Thoracic aorta (tissue), 2 donors: ENCODE results near the gene SLC35F6. TPM values are rescaled to one million over a fixed set of nuclear protein-coding genes. Genes with fewer than 3 reads are reported as not detected.
"Not testable (repeated sequence)": the region's sequence is repeated elsewhere in the genome, so short reads cannot be mapped to it uniquely, and the experiment has no call there.

Experiments used
- ATAC-seq: fragments of 150-250 bp; one replicate; pipeline ENCODE4 v1.8.0; 2017; ENCODE audit warnings: low read depth; ENCODE audit not compliant: insufficient number of reproducible peaks, low FRiP score
- DNase-seq: peaks from one replicate; pipeline ENCODE4 v3.0.0-alpha.2; 2020; ENCODE audit warnings: low spot score
- H3K27ac ChIP-seq, 2 donors: fragments of 200-600 bp; sonication (generic); 1 replicate in 1 of 2; 2 replicates in 1 of 2; pipeline ENCODE4 v1.5.1; 2016; ENCODE audit warnings: mild to moderate bottlenecking in 2 of 2, moderate library complexity in 2 of 2
- H3K27me3 ChIP-seq: fragments of 200-600 bp; sonication (generic); replicated peaks from 2 replicates; pipeline ENCODE4 v1.6.0; 2016; ENCODE audit warnings: mild to moderate bottlenecking; ENCODE audit not compliant: insufficient read depth
- H3K36me3 ChIP-seq: fragments of 200-600 bp; sonication (generic); one replicate; pipeline ENCODE4 v1.5.1; 2016
- H3K4me1 ChIP-seq, 2 donors: fragments of 200-600 bp; sonication (generic); 1 replicate in 1 of 2; 2 replicates in 1 of 2; pipeline versions ENCODE4 v1.5.1 to v1.6.0; 2016; ENCODE audit warnings: low read depth in 2 of 2, mild to moderate bottlenecking in 1 of 2; ENCODE audit not compliant: control insufficient read depth in 1 of 2
- H3K4me3 ChIP-seq: fragments of 200-600 bp; sonication (generic); 2 replicates; pipeline ENCODE4 v1.5.1; 2016; ENCODE audit warnings: mild to moderate bottlenecking
- H3K9me3 ChIP-seq: fragments of 200-600 bp; sonication (generic); 2 replicates; pipeline ENCODE4 v1.5.1; 2016
- CTCF ChIP-seq: fragments of 200-600 bp; sonication (generic); IDR thresholded peaks from one replicate; pipeline ENCODE4 v1.5.1; 2019; ENCODE audit warnings: antibody characterized with exemption
- total RNA-seq, 2 donors: library from RNA; depleted of rRNA; stranded (reverse); fragments of >200 nt; gene quantifications; one replicate each; pipeline versions ENCODE4 v1.1.0 to v1.2.3, GENCODE V29; 2016

SLC35F6 gene
- total RNA-seq, 2 donors from 2014 or later: 43.7 to 44.5 TPM

GRCh38 chr2:26758790-26759321, 5.2 kb upstream of the SLC35F6 start:
- ATAC-seq: no peak
- Histone ChIP-seq H3K36me3 (no peaks in the 10 kb centered on the region), H3K27ac (peak overlapping the region in 1 of 2 donors; percentile 67)

DNA sequence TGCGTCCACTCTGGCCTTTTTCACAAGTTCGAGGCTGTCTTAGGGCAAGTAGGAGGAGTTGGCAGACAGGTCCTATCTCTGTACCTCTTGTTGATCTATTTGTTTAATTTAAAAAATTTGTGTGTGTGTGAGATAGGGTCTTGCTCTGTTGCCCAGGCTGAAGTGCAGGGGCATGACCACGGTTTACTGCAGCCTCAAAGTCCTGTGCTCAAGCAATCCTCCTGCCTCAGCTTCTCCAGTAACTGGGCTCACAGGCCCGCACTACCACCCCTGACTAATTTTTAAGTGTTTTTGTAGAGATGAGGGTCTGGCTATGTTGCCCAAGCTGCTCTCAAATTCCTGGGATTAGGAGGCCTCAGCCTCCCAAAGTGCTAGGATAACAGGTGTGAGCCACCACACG, 4.2 kb upstream of the SLC35F6 start:
- DNase-seq (no peak), ATAC-seq (no peak)
- no peak overlapping the region for H3K27ac ChIP-seq

More at GRCh38 chr2:26758790-26759321, 5.2 kb upstream of the SLC35F6 start:
- Histone ChIP-seq H3K9me3 (no peaks in the 10 kb centered on the region), H3K27me3 (no peaks in the 10 kb centered on the region), H3K4me3 (no peak overlapping the region), H3K4me1 (peaks cover 12 to 33% of the 10 kb centered on the region in 2 donors)
- DNase-seq: no peak
- TF ChIP-seq CTCF: no peak

GRCh38 chr2:26760991-26761390, 3.1 kb upstream of the SLC35F6 start:
- H3K4me3 ChIP-seq, H3K9me3 ChIP-seq, DNase-seq, H3K27ac ChIP-seq, H3K27me3 ChIP-seq, H3K36me3 ChIP-seq, ATAC-seq: not testable (repeated sequence)
- H3K4me1 ChIP-seq: peaks cover 21 to 46% of the 10 kb centered on the region in 2 donors

More for the DNA sequence above, 4.2 kb upstream of the SLC35F6 start:
- H3K4me1 ChIP-seq: peaks cover 12 to 35% of the 10 kb centered on the region in 2 donors
- no peak overlapping the region for H3K4me3 ChIP-seq
- no peaks in the 10 kb centered on the region for H3K9me3 ChIP-seq
- no peaks in the 10 kb centered on the region for H3K27me3 ChIP-seq
- TF ChIP-seq CTCF: no peak
- no peaks in the 10 kb centered on the region for H3K36me3 ChIP-seq

- Histone ChIP-seq H3K9me3 (no peaks in the 10 kb centered on the region), H3K4me3 (no peak overlapping the region), H3K27ac (no peak overlapping the region), H3K36me3 (no peaks in the 10 kb centered on the region), H3K4me1 (peaks cover 25 to 42% of the 10 kb centered on the region in 2 donors), H3K27me3 (no peaks in the 10 kb centered on the region)
- no peak for TF ChIP-seq CTCF
- DNase-seq (no peak), ATAC-seq (no peak)
These were observed 1.1 kb upstream of the SLC35F6 start for GRCh38 chr2:26763019-26763418.

DNA sequence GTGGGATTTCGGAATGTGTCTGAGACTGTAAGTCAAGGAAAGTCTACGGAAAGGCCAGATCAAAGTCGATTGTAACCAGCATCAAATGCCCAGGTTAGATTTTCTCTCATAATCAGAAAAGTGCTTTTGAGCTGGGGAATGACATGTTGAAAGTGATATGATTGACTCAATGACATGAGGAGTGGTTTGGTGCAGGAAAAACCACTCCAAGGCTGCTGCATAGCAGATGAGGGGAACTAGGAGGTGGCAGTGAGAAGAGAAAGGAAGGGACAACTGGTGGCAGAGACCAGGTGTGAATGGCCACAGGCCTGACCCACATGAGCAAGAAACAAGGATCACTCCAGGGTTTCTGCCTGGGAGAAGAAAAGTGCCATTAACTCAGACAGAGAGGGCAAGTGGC, 822 bp downstream of the SLC35F6 start:
- no peaks in the 10 kb centered on the region for H3K36me3 ChIP-seq
- peak overlapping the region; percentile 94 for H3K4me3 ChIP-seq
- H3K9me3 ChIP-seq: no peaks in the 10 kb centered on the region
- no peak for TF ChIP-seq CTCF
- ATAC-seq: no peak
- DNase-seq: no peak
- no peaks in the 10 kb centered on the region for H3K27me3 ChIP-seq
- H3K4me1 ChIP-seq: peaks cover 23 to 48% of the 10 kb centered on the region in 2 donors
- H3K27ac ChIP-seq: peak overlapping the region; percentile 88 to 90
